ENCODE results near the gene PIAS1. TPM values are rescaled to one million over a fixed set of nuclear protein-coding genes. Genes with fewer than 3 reads are reported as not detected.
A peak's percentile ranks its signal among the peaks of the same experiment; 100 is the strongest.

Gene PIAS1
- total RNA-seq, 3 donors from 2014 or later (not counting 1 experiment from before 2014, with no cell fraction given): 94.7 to 103 (median 99.2) TPM

DNA sequence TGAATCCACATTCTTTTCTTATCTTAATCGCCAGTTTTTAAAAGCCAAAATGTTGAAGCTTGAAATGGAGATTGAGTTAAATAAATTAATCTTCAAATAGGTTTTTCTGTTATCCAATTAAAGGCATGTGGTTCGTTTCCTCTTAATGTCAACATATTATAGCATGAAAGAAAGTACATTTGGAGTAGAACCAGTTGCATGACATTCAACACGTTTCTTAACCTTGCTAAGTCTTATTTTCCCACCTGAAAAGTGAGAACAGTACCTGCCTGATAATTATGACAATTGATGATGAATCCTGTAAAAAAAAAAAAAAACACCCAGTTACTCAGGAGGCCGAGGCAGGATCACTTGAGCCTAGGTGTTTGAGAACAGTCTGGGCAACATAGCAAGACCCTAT is 29.3 kb downstream of the PIAS1 start:
- intact Hi-C loops (cut with micrococcal nuclease): no loop called here
- DNase-seq: no peak
- Histone ChIP-seq H3K4me1 (ENCODE audit: control insufficient read depth, insufficient read depth, low read length) (no peaks in the 10 kb centered on the region), H3K9me3 (ENCODE audit: control insufficient read depth, insufficient read depth, low read length) (no peaks in the 10 kb centered on the region), H3K27me3 (ENCODE audit: control insufficient read depth, insufficient read depth, low read length) (no peaks in the 10 kb centered on the region), H3K36me3 (ENCODE audit: control insufficient read depth, insufficient read depth, low read length) (peaks cover 10% of the 10 kb centered on the region), H3K4me3 (ENCODE audit: low read length) (no peak overlapping the region), H3K27ac (ENCODE audit: low read length) (no peak overlapping the region)
- peak overlapping the region in 1 of 2 donors; percentile 36 for H3K27ac Mint-ChIP-seq
- H3K27me3 Mint-ChIP-seq (ENCODE audit: low read depth in 2 of 2): no peaks in the 10 kb centered on the region
- TF ChIP-seq, protein P1, sequence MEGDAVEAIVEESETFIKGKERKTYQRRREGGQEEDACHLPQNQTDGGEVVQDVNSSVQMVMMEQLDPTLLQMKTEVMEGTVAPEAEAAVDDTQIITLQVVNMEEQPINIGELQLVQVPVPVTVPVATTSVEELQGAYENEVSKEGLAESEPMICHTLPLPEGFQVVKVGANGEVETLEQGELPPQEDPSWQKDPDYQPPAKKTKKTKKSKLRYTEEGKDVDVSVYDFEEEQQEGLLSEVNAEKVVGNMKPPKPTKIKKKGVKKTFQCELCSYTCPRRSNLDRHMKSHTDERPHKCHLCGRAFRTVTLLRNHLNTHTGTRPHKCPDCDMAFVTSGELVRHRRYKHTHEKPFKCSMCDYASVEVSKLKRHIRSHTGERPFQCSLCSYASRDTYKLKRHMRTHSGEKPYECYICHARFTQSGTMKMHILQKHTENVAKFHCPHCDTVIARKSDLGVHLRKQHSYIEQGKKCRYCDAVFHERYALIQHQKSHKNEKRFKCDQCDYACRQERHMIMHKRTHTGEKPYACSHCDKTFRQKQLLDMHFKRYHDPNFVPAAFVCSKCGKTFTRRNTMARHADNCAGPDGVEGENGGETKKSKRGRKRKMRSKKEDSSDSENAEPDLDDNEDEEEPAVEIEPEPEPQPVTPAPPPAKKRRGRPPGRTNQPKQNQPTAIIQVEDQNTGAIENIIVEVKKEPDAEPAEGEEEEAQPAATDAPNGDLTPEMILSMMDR (IDR thresholded peaks at IDR 0.05): no peak
- H3K9me3 Mint-ChIP-seq: no peaks in the 10 kb centered on the region
- 100% methylated on average over 1 of the region's 4 CpGs for WGBS (ENCODE audit: insufficient coverage)
- no peak overlapping the region for H3K4me3 Mint-ChIP-seq
- H3K36me3 Mint-ChIP-seq: no peaks in the 10 kb centered on the region
- no peak for ATAC-seq
- H3K4me1 Mint-ChIP-seq: peaks cover 68 to 74% of the 10 kb centered on the region in 2 donors

DNA sequence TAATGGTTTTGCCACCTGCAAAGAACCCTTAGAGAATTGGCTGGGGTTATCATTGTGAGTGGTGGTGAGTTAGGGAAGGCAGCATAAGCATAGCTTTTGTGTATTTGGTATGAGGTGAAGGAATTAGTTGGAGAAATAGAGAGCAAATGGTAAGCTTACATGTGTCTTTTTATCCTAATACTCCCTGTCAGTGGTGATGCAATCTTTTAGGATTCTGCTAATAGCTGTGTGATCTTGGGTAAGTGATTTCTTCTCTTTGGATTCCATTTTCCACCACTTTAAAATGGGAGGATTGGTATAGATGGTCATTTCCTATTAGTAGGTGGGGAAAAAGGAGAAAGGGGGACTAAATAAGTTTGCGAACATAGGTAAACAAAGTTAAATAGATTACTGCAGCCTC is 30.9 kb downstream of the PIAS1 start:
- Mint-ChIP-seq H3K4me1 (peaks cover 60 to 71% of the 10 kb centered on the region in 2 donors), H3K27me3 (ENCODE audit: low read depth in 2 of 2) (no peaks in the 10 kb centered on the region), H3K27ac (peak overlapping the region in 1 of 2 donors; percentile 5), H3K9me3 (no peaks in the 10 kb centered on the region), H3K36me3 (no peaks in the 10 kb centered on the region), H3K4me3 (no peak overlapping the region)
- Histone ChIP-seq H3K9me3 (ENCODE audit: control insufficient read depth, insufficient read depth, low read length) (no peaks in the 10 kb centered on the region), H3K27me3 (ENCODE audit: control insufficient read depth, insufficient read depth, low read length) (no peaks in the 10 kb centered on the region), H3K4me1 (ENCODE audit: control insufficient read depth, insufficient read depth, low read length) (no peaks in the 10 kb centered on the region), H3K27ac (ENCODE audit: low read length) (no peak overlapping the region), H3K4me3 (ENCODE audit: low read length) (no peak overlapping the region), H3K36me3 (ENCODE audit: control insufficient read depth, insufficient read depth, low read length) (peaks cover 17% of the 10 kb centered on the region)
- intact Hi-C loops (cut with micrococcal nuclease): no loop called here
- TF ChIP-seq, protein P1 (IDR thresholded peaks at IDR 0.05): no peak
- ATAC-seq: no peak
- 90% methylated on average over 1 of the region's 1 CpG for WGBS (ENCODE audit: insufficient coverage)
- no peak for DNase-seq

DNA sequence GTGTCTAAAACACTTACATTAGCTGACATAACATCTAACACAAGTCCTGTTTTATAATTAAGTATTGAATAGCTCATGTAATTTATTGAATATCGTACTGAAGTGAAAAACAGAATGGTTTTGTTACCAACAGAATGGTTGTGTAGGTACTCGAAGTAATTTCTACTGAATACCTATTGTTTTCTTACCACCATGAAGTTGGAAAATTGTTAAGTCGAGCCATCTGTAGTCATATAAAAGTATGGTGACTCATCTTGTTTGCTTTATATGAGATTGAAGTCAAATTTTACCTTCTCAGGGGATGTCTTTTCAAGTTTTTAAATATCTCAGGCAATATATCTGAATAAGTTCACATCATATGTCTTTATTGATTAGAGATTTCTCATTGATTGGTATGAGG is 37.6 kb downstream of the PIAS1 start:
- Mint-ChIP-seq H3K36me3 (peaks cover 7% of the 10 kb centered on the region), H3K4me3 (no peak overlapping the region), H3K9me3 (peaks cover under 1% of the 10 kb centered on the region in 2 donors), H3K27ac (no peak overlapping the region), H3K4me1 (peaks cover 34 to 50% of the 10 kb centered on the region in 2 donors), H3K27me3 (ENCODE audit: low read depth in 2 of 2) (no peaks in the 10 kb centered on the region)
- WGBS (ENCODE audit: insufficient coverage): 100% methylated on average over 2 of the region's 3 CpGs
- no peaks in the 10 kb centered on the region for H3K27me3 ChIP-seq (ENCODE audit: control insufficient read depth, insufficient read depth, low read length)
- TF ChIP-seq, protein P1 (IDR thresholded peaks at IDR 0.05): no peak
- intact Hi-C loops (cut with micrococcal nuclease): no loop called here
- no peaks in the 10 kb centered on the region for H3K9me3 ChIP-seq (ENCODE audit: control insufficient read depth, insufficient read depth, low read length)
- no peaks in the 10 kb centered on the region for H3K4me1 ChIP-seq (ENCODE audit: control insufficient read depth, insufficient read depth, low read length)
- no peak overlapping the region for H3K4me3 ChIP-seq (ENCODE audit: low read length)
- ATAC-seq (no peak), DNase-seq (no peak)
- peaks cover 19% of the 10 kb centered on the region for H3K36me3 ChIP-seq (ENCODE audit: control insufficient read depth, insufficient read depth, low read length)
- H3K27ac ChIP-seq (ENCODE audit: low read length): no peak overlapping the region

DNA sequence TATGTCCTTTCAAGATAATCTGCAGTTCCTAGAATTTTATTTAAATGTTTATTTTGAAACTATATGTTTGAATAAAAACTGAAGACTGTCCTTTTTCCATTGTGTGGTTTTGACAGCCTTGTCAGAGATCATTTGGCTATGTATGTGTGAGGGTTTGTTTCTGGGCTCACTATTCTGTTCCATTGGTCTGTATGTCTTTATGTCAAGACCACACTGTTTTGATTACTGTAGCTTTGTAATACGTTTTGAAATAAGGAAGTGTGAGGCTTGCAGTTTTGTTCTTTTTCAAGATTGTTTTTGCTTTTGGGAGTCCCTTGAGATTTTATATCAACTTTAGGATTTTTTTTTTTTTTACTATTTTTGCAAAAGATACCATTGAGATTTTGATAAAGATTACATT is 42.0 kb downstream of the PIAS1 start:
- TF ChIP-seq, protein P1 (IDR thresholded peaks at IDR 0.05): no peak
- Mint-ChIP-seq H3K36me3 (peaks cover 10% of the 10 kb centered on the region), H3K9me3 (peaks cover 2 to 3% of the 10 kb centered on the region in 2 donors), H3K27me3 (ENCODE audit: low read depth in 2 of 2) (no peaks in the 10 kb centered on the region), H3K27ac (no peak overlapping the region), H3K4me3 (no peak overlapping the region), H3K4me1 (peaks cover 48 to 60% of the 10 kb centered on the region in 2 donors)
- WGBS (ENCODE audit: insufficient coverage): 63% methylated on average over 1 of the region's 1 CpG
- Histone ChIP-seq H3K36me3 (ENCODE audit: control insufficient read depth, insufficient read depth, low read length) (peaks cover 6% of the 10 kb centered on the region), H3K27me3 (ENCODE audit: control insufficient read depth, insufficient read depth, low read length) (no peaks in the 10 kb centered on the region), H3K27ac (ENCODE audit: low read length) (no peak overlapping the region), H3K9me3 (ENCODE audit: control insufficient read depth, insufficient read depth, low read length) (peaks cover 4% of the 10 kb centered on the region), H3K4me3 (ENCODE audit: low read length) (no peak overlapping the region), H3K4me1 (ENCODE audit: control insufficient read depth, insufficient read depth, low read length) (peaks cover 6% of the 10 kb centered on the region)
- ATAC-seq (no peak), DNase-seq (no peak)
- intact Hi-C loops (cut with micrococcal nuclease): no loop called here
